Fibroblast of lung (primary cell): Measurements from ENCODE around the gene ANKRD44.

Experiments used
- EZH2 ChIP-seq: IDR thresholded peaks from 2 replicates; pipeline ENCODE4 v1.5.1; 2012; ENCODE audit warnings: low read length, control low read depth, mild to moderate bottlenecking; ENCODE audit errors: missing control alignments
- TF ChIP-seq, protein P1 (sequence below), 2 donors: IDR thresholded peaks in 1 of 2; conservative IDR thresholded peaks in 1 of 2; 1 replicate in 1 of 2; 2 replicates in 1 of 2; pipeline ENCODE4 v1.5.1; 2011 to 2012; ENCODE audit warnings: low read length in 2 of 2, control low read depth in 1 of 2, inconsistent platforms in 1 of 2, low read depth in 1 of 2, mild to moderate bottlenecking in 1 of 2

DNA sequence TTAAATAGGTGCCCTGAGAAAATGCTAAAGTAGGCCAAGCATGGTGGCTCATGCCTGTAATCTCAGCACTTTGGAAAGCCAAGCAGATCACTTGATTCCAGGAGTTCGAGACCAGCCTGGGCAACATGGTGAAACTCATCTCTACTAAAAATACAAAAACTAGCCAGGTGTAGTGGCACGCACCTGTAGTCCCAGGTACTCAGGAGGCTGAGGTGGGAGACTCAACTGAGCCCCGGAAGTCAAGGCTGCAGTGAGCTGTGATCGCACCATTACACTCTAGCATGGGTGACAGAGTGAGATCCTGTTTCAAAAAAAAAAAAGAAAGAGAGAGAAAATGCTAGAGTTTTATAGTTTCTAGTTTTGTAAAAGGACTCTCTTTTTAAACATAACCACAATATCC lies 12.0 kb downstream of the ANKRD44 start:
- TF ChIP-seq, protein P1, sequence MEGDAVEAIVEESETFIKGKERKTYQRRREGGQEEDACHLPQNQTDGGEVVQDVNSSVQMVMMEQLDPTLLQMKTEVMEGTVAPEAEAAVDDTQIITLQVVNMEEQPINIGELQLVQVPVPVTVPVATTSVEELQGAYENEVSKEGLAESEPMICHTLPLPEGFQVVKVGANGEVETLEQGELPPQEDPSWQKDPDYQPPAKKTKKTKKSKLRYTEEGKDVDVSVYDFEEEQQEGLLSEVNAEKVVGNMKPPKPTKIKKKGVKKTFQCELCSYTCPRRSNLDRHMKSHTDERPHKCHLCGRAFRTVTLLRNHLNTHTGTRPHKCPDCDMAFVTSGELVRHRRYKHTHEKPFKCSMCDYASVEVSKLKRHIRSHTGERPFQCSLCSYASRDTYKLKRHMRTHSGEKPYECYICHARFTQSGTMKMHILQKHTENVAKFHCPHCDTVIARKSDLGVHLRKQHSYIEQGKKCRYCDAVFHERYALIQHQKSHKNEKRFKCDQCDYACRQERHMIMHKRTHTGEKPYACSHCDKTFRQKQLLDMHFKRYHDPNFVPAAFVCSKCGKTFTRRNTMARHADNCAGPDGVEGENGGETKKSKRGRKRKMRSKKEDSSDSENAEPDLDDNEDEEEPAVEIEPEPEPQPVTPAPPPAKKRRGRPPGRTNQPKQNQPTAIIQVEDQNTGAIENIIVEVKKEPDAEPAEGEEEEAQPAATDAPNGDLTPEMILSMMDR (conservative IDR thresholded peaks at IDR 0.05 in 1 of 2, IDR thresholded peaks at IDR 0.05 in 1 of 2; ENCODE audit: low read depth in 1 of 2, low read length in 2 of 2), result no peak
- no peak for TF ChIP-seq EZH2
